NCI-H524 (cell line): ENCODE results near the gene IPPK.

Experiments
- DNase-seq, 2 experiments: peaks; one replicate each; lab custom pipeline; 2025; lab: John Stamatoyannopoulos, UW

IPPK gene, protein sequence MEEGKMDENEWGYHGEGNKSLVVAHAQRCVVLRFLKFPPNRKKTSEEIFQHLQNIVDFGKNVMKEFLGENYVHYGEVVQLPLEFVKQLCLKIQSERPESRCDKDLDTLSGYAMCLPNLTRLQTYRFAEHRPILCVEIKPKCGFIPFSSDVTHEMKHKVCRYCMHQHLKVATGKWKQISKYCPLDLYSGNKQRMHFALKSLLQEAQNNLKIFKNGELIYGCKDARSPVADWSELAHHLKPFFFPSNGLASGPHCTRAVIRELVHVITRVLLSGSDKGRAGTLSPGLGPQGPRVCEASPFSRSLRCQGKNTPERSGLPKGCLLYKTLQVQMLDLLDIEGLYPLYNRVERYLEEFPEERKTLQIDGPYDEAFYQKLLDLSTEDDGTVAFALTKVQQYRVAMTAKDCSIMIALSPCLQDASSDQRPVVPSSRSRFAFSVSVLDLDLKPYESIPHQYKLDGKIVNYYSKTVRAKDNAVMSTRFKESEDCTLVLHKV

GRCh38 chr9:92669890-92670708, at the start of gene IPPK:
IPPK (minus strand) TSS chr9:92670131; CDS start chr9:92669988, 143 bp downstream.
- peak; percentile 98 to 100 for DNase-seq

DNA sequence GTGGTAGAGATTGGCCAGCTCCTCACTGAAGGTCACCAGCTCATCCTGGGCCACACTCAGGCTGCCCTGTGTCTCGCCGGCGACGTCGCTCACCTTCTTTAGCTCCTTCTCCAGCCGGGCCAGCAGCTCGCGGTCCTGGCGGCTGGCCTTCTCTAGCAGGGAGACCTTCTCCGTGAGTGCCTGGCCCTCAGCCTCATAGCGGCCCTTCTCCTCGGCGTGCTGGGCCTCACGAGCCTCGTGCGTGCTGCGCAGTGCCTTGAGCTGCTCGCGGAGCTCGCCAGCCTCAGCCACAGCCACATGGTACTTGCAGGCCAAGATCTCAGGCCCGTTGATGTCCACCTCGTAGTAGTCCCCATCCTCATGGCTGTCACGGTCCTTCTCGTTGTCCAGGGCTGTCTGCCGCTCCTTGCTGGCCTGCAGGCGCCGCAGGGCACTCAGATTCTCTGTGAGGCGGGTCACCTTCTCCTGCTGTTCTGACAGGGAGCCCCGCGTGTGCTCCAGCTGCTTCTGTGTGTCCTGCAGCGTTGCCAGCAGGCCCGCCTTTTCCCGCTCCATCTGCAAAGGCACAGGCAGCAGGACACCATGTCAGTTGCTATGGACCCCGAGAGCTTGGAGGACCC, 49.2 kb upstream of the IPPK start:
- no peak for DNase-seq

DNA sequence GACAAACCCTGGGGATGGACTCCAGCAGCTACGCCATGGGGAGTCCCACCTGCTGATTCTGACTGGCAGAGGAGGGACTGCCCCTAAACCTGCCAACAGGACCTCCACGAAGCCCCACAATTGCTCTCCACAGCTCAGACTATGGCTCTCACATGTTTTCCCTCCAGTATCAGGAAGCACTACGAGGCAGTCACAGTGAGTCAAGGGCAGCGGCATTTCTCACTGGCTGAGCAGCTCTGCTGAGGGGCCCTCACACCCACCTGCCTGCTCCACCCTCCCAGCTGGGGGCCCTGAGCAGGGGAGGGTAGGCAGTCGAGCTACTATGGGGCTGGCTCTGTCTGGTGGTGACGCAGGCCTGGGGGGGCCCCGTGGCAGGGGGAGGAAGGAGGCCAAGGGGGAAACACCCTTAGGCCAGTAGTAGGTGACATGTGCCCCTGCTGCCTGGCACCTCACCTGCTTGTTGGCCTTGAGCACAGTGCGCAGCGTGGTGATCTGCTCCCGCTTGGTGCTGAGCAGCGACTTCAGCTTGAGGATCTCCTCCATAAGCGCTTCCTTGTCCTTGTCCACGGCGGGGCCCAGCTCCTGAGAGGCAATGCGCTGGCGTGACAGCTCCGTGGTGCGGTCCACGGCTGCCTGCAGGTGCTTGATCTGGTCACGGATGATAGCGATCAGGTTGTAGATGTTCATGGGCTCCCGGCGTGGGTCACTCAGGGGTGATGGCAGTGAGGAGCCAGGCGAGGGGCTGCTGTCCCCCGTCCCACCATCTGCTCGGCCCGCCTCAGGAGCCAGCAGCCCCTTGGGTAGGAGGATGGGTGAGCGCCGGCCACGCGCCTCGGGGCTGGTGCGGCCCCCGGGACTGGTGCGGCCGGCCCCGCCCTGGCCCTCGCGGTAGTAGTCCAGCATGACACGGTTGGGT, 48.4 kb upstream of the IPPK start:
- DNase-seq, result no peak

GRCh38 chr9:92717201-92718085, 47.5 kb upstream of the IPPK start:
- DNase-seq, result no peak

GRCh38 chr9:92716557-92716956, 46.6 kb upstream of the IPPK start:
- DNase-seq, result peak; percentile 44 to 65

DNA sequence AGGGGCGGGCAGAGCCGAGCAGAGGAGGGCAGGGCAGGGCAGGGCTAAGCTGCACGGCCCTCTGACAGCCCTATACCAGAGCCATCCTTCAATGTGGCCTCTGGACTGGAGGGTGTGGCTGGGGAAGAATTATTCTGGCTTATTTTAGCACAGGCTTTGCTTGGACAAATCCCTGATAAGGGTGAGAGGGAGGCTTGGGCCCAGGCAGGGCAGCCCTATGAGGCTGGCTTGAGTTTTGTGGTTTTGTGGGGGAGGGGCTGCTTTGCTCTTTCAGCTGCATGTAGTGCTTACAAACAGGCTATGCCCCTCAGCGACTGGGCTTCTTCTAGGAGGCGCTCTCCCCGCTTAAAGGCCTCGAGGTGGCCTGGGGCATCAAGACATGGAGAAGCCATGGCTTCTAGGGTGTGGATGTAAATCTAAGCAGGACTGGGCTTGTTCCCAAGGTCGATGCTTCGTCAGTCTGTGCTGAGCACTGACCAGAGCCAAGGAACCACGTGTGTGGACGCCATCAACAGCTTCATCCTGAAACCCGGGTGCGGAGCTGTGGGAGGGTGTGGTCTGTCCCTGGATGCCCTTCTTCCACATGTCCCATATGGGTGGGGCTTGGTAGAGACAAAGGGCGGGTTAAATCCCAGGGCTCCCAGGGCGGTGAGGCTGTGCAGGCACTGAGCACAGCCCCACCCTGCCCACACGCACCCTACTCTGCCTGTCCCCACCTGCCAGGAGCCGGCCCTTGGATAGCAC, 45.7 kb upstream of the IPPK start:
- no peak for DNase-seq

- no peak for DNase-seq
Observed at GRCh38 chr9:92714787-92715487, 45.0 kb upstream of the IPPK start.

GRCh38 chr9:92714016-92714415, 44.1 kb upstream of the IPPK start:
- DNase-seq, result no peak

DNA sequence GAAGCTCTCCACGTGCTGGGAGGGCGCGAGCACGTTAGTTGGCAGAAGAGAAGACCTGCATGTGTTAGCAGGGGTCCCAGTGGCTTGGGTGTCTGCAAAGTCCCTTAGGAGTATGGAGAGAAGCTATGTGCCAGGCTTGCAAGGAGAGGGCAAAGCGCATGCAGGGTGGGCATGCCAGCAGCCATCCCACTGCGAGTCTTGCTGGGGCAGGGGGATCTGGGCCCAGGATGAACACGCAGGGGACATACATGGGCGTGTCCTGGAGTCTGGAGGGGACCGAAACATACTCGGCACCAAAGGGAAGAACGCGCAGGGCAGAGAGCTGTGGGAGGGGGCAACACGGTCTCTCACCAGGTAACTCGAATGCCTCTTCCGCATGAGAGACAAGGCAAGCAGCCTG, 43.6 kb upstream of the IPPK start:
- DNase-seq, result no peak

GRCh38 chr9:92712767-92713166, 42.8 kb upstream of the IPPK start:
- DNase-seq, result no peak

- no peak for DNase-seq
Observed at GRCh38 chr9:92711844-92712243, 41.9 kb upstream of the IPPK start.

GRCh38 chr9:92711146-92711545, 41.2 kb upstream of the IPPK start:
- DNase-seq, result no peak

GRCh38 chr9:92710368-92710767, 40.4 kb upstream of the IPPK start:
- no peak for DNase-seq

- no peak for DNase-seq
Observed at GRCh38 chr9:92709954-92710353, 40.0 kb upstream of the IPPK start.

DNA sequence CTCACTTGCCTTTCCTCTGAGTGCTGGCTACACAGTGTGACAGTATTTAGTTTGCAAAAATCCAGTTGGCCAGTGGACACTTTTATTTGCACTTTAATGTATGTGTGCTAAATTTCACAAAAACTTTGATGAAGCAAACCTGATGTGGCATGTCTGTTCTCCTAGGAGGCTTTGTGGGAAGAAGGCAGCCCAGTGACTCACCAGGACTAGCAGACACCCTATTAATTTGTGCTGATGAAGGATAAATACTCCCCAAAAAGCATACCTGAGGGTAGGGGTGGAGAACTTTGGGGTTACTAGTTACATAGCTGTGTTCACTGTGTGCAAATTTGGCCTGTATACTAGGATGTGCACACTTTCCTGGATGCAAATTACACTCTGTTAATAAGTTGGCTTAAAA, 39.3 kb upstream of the IPPK start:
- DNase-seq, result no peak

GRCh38 chr9:92707530-92707929, 37.6 kb upstream of the IPPK start:
- no peak for DNase-seq

DNA sequence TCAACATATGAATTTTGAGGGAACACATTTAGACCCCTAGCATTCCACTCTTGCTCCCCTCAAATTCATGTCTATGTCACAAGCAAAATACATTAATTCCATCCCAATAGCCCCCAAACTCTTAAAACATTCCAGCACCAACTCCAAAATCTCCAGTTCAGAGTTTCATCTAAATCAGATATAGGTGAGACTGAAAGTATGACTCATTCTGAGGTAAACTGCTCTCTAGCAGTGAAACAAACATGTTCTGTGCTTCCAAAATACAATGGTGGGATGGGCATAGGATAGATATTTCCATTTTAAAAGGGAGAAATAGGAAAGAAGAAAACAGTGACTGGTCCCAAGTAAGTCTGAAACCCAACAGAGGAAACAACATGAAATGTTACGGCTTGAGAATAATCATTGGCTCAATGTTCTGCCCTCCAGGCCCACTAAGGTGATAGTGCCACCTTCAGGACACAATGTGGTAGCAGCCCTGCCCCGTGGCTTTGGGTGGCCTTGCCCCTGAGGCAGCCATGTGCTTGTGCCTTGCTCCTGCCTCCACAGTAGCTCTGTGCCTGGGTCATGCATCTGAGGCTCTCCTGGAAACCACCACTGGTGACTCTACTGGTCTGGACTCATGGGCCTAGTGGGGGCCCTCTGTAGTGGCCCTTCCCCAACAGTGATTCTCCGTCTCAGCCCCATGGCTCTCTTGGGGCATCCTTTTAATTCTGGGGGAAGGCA, 36.4 kb upstream of the IPPK start:
- DNase-seq, result peak; percentile 16 to 48

DNA sequence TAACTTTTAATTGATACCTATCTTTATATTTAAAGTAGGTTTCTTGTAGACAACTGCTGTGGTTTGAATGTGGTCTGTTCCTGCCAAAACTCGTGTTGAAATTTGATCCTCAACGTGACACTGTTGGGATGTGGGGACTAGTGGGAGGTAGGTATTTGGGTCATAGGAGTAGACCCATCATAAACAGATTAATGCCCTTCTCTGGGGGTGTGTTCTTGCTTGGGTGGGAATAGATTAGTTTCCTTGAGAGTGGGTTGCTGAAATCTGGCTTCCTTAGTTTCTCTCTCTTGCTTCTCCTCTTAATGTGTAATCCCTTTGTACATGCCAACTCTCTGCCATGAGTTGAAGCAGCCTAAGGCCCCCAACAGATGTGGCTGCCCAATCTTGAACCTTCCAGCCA, 34.6 kb upstream of the IPPK start:
- no peak for DNase-seq
